Stimulated activated CD8-positive, alpha-beta memory T cell treated with anti-CD3 and anti-CD28 coated beads, Interleukin-15, amount 100 ng/mL, for 24 hours (primary cell): ENCODE data around the gene PTPN7.
"Not testable (repeated sequence)": the region's sequence is repeated elsewhere in the genome, so short reads cannot be mapped to it uniquely, and the experiment has no call there.

ENCODE experiments used
- DNase-seq: peaks from one replicate; pipeline ENCODE4 v3.0.0-alpha.2; 2020; ENCODE audit warnings: low read depth

PTPN7 gene

GRCh38 chr1:202167054-202167453 lies 6.7 kb upstream of the PTPN7 start:
- DNase-seq, result not testable (repeated sequence)

GRCh38 chr1:202165942-202166843 lies 5.8 kb upstream of the PTPN7 start:
- DNase-seq, result no peak

DNA sequence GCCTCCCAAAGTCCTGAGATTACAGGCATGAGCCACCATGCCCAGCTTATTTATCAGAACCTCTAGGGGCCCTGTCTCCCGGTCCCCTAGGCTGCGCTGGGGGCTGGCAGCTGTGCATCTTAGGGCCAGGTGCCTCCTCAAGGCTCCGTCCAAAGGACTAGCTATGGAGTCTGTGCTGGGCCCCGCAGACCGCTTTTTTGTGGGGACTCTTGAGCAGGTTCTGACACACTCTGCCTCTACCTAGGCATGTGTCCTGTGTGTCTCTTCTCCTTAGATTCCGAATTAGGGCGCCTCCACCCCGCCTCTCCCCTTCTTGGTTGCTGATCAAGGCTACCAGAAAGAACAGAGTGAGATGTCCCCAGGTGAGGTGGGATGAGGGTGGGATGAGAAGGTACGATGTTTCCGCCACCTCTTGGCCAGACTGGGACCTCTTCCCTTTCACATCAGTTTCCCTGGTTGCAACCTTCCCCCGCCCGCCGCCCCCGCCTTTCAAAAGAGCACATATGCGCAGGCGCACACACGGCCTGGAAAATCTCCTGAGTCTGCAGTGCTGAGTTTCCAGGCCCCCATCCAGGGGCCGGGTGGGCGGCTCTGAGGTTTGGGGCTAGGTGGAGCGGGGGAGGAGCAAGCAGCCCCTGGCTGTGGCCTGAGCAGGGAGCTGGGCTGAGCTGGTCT lies 5.0 kb upstream of the PTPN7 start:
- no peak for DNase-seq

DNA sequence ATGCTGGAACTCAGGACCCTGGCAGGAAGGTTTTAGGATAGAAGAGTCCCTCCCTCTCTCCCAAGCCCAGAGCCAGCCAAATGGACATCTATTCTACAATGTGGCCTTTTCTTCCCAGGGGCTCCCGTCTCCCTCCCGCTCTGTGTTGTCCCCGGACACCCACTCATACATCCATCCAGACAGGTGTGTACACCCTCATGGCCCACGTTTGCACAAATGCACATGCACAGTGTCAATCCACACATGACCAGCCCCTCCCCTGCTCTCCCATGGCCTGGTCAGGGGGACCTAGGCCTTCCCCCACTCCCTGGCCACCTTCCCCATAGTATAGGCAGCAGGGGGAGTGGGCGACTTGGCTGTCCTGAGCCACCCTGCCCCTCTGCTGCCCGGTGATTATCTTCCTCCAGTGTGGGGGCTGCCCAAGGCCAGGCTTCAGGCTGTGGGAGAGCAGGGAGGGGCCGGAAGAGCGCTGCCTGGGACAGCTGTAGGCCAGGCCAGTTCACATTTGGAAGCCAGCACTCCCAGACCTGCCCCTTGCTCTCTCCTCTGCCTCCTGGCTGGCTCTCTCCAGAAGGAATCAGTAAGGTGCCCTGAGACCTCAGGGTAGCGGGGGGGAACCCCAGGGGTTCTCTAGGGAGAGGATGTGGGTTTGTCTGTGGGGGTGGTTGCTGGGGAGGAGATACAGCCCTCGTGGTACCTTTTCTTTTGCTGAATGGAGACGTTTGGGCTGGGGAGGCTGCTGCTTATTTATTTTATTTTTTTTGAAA lies 4.1 kb upstream of the PTPN7 start:
- no peak for DNase-seq

- no peak for DNase-seq
Measured at GRCh38 chr1:202163281-202164270, 3.2 kb upstream of the PTPN7 start.

GRCh38 chr1:202162418-202163280 lies 2.2 kb upstream of the PTPN7 start:
- no peak for DNase-seq

GRCh38 chr1:202162047-202162417 lies 1.6 kb upstream of the PTPN7 start:
- no peak for DNase-seq

DNA sequence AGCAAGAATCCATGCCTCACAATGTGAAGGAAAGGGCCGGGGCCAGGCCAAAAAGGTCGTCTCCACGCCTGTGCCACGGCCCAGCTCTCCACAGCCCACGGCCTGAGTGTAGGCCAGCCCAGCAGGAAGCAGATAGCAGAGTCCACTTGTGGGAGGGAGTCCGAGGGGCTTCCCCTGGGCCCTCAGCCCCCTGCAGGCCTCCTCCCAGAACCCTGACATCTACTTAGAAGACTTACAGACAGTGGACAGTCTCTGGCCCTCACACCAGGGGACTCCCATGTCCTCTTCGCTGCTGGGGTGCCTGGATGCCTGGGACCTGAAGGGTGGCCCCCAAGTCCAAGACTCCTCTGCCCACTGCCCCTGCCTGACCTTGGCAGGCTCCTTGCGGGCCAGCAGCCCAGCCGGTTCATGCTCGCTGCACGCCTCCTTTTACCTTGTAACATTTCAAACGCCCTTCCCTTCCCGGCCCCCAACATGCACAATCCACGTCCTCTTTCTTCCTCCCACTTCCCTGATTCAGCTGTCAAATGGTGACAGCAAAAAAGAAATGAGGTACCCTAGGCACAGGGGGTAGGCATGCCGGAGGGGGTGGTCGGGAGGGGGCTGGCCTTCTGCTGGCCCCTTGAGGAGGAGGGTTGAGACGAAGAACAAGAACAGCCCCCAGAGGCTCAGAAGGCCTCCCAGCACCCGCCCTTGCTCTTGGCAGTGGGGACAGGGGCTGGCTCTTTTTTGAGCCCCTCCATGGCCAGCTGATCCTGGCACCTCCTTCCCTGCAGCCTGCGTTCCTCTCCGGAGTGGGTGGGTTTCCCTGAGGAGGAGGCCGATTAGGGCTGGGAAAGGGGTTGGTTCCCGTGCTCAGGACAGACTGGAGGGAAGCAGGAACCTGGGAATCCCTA lies 997 bp upstream of the PTPN7 start:
- no peak for DNase-seq

DNA sequence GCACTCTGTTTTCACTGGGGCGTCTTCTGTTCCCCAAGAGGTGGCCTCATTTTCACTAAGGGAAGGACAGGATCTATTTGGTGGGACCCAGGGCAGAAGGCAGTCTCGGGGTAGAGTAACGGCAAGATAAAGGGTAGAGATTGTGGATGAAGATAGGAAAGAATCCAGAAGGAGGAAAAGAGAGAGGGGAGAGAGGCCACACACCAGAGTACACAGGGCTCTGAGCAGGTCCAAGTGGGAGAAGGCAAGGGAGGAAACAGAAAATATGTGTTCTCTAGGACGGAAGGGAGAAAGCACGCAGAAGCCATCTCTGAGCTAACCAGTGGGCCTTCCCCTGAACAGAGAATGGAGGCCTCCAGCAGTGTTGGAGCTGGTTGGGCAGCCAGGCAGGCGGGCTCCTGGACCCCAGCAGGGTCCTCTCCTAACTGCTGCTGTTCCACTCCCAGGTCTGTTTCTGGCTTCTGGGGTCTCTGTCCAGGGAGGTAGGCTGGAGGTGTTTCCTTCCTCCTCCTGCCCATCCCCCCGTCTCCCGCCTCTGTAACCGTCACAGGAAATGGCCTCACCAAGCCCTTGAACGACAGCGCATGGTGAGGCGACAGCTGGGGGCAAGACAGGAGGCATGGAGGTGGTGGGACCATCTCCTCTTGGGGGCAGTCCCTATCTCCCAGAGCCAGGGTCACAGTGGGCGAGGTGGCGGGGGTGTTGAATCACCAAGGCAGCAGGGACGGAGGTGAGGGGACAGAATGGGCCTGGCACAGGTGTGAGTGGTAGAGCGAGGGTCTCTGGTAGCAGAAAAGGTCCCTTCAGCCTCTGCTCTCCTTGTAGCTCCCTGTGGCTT lies 649 bp downstream of the PTPN7 start:
- DNase-seq, result no peak

GRCh38 chr1:202158810-202159533 lies 1.4 kb downstream of the PTPN7 start:
- DNase-seq, result no peak

DNA sequence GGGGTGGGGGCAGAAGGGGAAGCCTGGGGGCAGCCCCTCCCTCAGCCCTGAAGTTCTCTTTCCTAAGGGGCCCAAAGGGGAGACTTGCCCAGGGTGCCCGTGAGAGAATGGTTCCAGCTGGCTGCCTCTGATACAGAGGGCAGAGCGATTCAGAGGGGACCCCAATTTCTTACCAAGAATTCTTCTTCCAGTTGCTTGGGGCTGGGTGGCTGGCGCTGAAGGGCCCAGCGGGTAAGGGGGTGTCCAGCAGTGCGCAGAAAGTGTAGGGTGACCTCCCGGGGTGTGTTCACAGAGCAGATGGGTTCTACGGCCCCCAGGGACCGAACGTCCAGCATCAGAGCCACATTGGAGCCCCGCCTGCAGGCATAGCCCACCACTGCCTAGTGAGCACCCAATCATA lies 2.5 kb downstream of the PTPN7 start:
- DNase-seq, result no peak

DNA sequence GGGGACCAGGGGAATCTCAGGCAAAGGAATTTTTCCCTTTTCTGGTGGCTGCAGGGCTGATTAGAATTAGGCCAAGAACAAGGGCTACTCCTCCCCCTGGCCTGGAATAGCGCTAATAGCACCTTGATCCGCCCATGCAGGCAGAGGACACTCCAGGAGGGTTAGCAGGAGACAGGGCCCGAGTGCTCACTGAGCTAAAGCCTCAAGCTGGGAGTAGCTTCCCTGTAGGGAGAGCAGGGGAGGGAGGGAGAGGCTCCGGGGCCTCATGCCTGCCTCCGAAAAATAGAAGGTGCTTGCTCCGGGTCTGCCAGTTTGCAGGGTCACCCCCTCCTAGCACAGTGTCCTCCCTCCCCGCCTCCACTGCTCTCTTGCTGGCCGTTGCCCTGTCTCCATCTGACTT lies 3.8 kb downstream of the PTPN7 start:
- no peak for DNase-seq

- DNase-seq, result no peak
Measured at GRCh38 chr1:202155478-202156021, 4.9 kb downstream of the PTPN7 start.

- no peak for DNase-seq
Measured at GRCh38 chr1:202154766-202155477, 5.5 kb downstream of the PTPN7 start.

- DNase-seq, result no peak
Measured at GRCh38 chr1:202154148-202154765, 6.1 kb downstream of the PTPN7 start.

GRCh38 chr1:202153284-202153683 lies 7.1 kb downstream of the PTPN7 start:
- no peak for DNase-seq
